Activated CD4-positive, alpha-beta T cell treated with anti-CD3 and anti-CD28 coated beads, Interleukin-2, amount 10 ng/mL, durations not matched to agents 7 days and 5 days (primary cell): ENCODE data around the gene IL1R2. TPM values are rescaled to one million over a fixed set of nuclear protein-coding genes. Genes with fewer than 3 reads are reported as not detected.

Source experiments
- CTCF ChIA-PET: fragments of 350-600 bp; sonication (Branson Sonifier 250); formaldehyde crosslinking; loops from one replicate; lab custom pipeline; 2021; ENCODE audit warnings: antibody characterized with exemption; lab: Charles Lee
- POLR2A ChIA-PET: fragments of 350-600 bp; sonication (Branson Sonifier 250); formaldehyde crosslinking; loops from one replicate; lab custom pipeline; 2021; ENCODE audit warnings: antibody characterized with exemption; lab: Charles Lee
- DNase-seq: peaks from one replicate; pipeline ENCODE4 v3.0.0-alpha.2; 2020
- H3K27ac Mint-ChIP-seq: one replicate; pipeline ENCODE4 v1.8.0; 2021; ENCODE audit warnings: mild to moderate bottlenecking, moderate library complexity, mixed read lengths
- H3K27me3 Mint-ChIP-seq: one replicate; pipeline ENCODE4 v1.8.0; 2021; ENCODE audit warnings: mixed read lengths
- H3K36me3 Mint-ChIP-seq: one replicate; pipeline ENCODE4 v1.8.0; 2021; ENCODE audit warnings: low read depth, mixed read lengths
- H3K4me1 Mint-ChIP-seq: one replicate; pipeline ENCODE4 v1.8.0; 2021; ENCODE audit warnings: mixed read lengths
- H3K4me3 Mint-ChIP-seq: one replicate; pipeline ENCODE4 v1.8.0; 2021; ENCODE audit warnings: mild to moderate bottlenecking, moderate library complexity, mixed read lengths
- H3K9me3 Mint-ChIP-seq: one replicate; pipeline ENCODE4 v1.8.0; 2021; ENCODE audit warnings: mixed read lengths
- total RNA-seq, 2 experiments: library from RNA; stranded (reverse); gene quantifications; one replicate each; pipeline ENCODE4 v1.2.3, GENCODE V29; 2021

The IL1R2 gene
- total RNA-seq, 2 experiments from 2014 or later: 0.50 to 0.52 TPM

GRCh38 chr2:102076512-102076911 lies 84.8 kb downstream of the IL1R2 start:
- CTCF ChIA-PET: interaction anchor here (1.0 kb wide), 1 partner anchor 69 kb away, joined by 3 read pairs; no protein-coding TSS in a partner anchor

More at GRCh38 chr2:102076512-102076911, 84.8 kb downstream of the IL1R2 start:
- Mint-ChIP-seq H3K4me3 (no peak overlapping the region), H3K27ac (no peak overlapping the region), H3K9me3 (peaks cover 7% of the 10 kb centered on the region), H3K4me1 (peaks cover 17% of the 10 kb centered on the region), H3K27me3 (no peaks in the 10 kb centered on the region), H3K36me3 (peaks cover 3% of the 10 kb centered on the region)
- no peak for DNase-seq
- POLR2A ChIA-PET: no interaction called here

Other genes with a start within 250 kb of the IL1R2 start
- 1 to 10 TPM in 1 of 2 experiments, under 1 TPM in 1; 0.81 to 1.3 TPM for gene IL1R1, start 150.8 kb downstream of the IL1R2 start, total RNA-seq
- gene IL1RL2, start 195.1 kb downstream of the IL1R2 start, total RNA-seq: not detected